ENCODE data around the gene MCU.

The MCU gene

DNA sequence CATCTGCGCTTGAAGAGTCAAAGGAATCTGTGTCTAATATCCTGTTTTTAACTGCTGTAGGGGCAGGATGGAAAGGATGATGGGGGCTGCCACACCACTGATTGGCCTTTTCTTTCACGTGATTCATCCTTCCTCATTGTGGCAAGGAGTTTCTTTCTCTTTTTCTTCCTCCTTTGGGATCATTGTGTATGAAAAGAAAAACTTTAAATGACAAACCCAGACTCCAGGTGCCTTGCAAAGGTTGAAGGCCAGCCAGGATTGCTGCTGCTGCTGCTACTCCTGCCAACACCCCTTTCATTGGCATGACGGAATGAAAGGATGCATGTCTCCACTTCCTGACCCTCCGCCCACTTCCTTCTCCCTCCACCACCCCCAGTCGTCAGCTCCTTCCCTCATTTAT, 195.1 kb downstream of the MCU start:
- TF ChIP-seq, protein P1, sequence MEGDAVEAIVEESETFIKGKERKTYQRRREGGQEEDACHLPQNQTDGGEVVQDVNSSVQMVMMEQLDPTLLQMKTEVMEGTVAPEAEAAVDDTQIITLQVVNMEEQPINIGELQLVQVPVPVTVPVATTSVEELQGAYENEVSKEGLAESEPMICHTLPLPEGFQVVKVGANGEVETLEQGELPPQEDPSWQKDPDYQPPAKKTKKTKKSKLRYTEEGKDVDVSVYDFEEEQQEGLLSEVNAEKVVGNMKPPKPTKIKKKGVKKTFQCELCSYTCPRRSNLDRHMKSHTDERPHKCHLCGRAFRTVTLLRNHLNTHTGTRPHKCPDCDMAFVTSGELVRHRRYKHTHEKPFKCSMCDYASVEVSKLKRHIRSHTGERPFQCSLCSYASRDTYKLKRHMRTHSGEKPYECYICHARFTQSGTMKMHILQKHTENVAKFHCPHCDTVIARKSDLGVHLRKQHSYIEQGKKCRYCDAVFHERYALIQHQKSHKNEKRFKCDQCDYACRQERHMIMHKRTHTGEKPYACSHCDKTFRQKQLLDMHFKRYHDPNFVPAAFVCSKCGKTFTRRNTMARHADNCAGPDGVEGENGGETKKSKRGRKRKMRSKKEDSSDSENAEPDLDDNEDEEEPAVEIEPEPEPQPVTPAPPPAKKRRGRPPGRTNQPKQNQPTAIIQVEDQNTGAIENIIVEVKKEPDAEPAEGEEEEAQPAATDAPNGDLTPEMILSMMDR (IDR thresholded peaks at IDR 0.05; ENCODE audit: borderline replicate concordance, control extremely low read depth, extremely low read depth, insufficient read depth, missing control alignments): no peak
- in situ Hi-C loops (cut with MboI; ENCODE audit: low sequenced_read_pairs, unreplicated experiment): no loop called here
- no peak for DNase-seq (ENCODE audit: low spot score)

DNA sequence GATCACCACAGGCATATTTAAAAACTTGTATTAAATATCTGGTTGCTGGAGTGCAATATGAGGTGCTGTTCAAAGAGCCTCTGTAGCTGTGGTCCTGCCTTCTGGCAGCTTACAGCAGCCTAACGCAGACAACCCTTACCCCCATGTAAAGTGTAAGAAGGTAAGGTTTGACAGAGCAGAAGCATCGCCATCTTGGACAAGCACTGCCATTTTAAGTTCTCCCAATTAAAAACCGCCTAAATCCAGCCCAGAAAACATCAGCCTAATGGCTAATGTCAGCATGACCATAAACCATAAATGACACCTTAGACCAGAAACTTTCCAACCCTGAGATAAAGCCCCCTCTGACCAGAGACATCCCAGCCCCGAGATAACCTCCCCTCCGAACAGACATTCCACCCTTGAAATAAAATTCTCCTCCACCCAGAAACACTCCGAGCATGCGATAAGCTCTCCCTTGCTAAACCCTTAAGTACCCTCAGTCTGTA, 196.3 kb downstream of the MCU start:
- in situ Hi-C loops (cut with MboI; ENCODE audit: low sequenced_read_pairs, unreplicated experiment): no loop called here
- TF ChIP-seq, protein P1 (IDR thresholded peaks at IDR 0.05; ENCODE audit: borderline replicate concordance, control extremely low read depth, extremely low read depth, insufficient read depth, missing control alignments): no peak
- DNase-seq (ENCODE audit: low spot score): no peak

DNA sequence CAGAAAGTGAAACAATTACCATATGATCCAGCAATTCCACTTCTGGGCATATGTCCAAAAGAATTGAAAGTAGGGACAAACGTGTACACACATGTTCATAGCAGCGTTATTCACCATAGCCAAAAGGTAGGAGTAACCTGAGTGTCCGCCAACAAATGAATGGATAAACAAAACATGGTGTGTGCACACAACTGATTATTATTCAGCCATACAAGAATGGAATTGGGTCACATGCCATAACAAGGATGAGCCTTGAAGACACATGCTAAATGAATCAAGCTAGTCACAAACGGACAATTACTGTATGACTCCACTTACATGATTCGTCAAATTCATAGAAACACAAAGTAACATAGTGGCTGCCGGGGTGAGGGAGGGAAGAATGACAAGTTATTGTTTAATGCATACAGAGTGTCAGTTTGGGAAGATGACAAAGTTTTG, 197.5 kb downstream of the MCU start:
- in situ Hi-C loops (cut with MboI; ENCODE audit: low sequenced_read_pairs, unreplicated experiment): no loop called here

DNA sequence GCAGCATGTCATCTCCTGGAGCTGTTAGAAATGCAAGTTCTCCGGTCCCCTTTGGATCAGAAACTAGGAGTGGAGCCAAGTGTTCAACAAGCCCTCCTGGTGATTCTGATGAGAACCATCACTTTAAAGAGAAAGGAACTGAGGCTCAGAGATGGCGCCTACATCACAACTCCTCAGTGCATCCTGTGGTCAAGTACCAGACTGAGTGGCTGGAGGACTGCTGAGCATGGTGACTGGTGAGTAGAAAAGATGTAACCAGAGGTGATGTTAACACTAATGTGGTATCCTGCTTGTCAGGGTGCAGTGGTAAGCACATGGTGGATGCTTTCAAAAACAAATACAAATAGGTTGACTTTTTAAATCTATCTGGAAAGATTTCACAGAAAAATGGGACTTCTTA, 198.1 kb downstream of the MCU start:
- in situ Hi-C loops (cut with MboI; ENCODE audit: low sequenced_read_pairs, unreplicated experiment): no loop called here
- DNase-seq (ENCODE audit: low spot score): no peak

More for the DNA sequence above, 197.5 kb downstream of the MCU start:
- no peak for DNase-seq (ENCODE audit: low spot score)
- TF ChIP-seq, protein P1 (IDR thresholded peaks at IDR 0.05; ENCODE audit: borderline replicate concordance, control extremely low read depth, extremely low read depth, insufficient read depth, missing control alignments): no peak

DNA sequence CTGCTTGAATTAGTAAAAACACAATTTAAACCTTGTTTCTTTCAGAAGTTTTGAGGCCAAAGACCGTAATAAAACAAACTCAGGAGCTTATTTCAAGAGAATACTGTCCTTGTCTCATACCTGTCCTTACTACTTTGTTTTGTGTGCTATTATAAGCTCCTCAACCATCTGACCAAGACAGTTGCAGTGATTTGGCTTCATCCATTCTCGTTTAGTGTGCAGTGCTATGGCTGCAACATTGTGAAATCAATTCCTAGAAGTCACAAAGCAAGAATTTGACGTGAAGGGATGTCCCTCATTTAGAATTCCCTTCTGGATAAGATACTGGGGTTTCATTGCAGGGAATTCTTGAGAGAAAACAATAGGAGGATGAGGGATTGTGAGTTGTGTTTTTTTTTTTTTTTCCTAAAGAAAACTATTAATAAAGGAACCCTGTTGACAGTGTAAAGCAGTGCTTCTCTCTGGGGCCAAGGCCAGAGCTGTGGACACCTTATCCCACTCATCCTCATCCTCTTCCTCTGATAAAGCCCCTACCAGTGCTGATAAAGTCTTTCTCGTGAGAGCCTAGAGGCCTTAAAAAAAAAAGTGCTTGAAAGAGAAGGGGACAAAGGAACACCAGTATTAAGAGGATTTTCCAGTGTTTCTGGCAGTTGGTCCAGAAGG, 201.3 kb downstream of the MCU start, which contains the start of gene OIT3:
OIT3 (plus strand) TSS at position 604 of the 663 bp plus-strand sequence. CDS start 60 bp downstream, outside the sequence.
- in situ Hi-C loops (cut with MboI; ENCODE audit: low sequenced_read_pairs, unreplicated experiment): no loop called here

More for the DNA sequence above, 198.1 kb downstream of the MCU start:
- TF ChIP-seq, protein P1 (IDR thresholded peaks at IDR 0.05; ENCODE audit: borderline replicate concordance, control extremely low read depth, extremely low read depth, insufficient read depth, missing control alignments): no peak

DNA sequence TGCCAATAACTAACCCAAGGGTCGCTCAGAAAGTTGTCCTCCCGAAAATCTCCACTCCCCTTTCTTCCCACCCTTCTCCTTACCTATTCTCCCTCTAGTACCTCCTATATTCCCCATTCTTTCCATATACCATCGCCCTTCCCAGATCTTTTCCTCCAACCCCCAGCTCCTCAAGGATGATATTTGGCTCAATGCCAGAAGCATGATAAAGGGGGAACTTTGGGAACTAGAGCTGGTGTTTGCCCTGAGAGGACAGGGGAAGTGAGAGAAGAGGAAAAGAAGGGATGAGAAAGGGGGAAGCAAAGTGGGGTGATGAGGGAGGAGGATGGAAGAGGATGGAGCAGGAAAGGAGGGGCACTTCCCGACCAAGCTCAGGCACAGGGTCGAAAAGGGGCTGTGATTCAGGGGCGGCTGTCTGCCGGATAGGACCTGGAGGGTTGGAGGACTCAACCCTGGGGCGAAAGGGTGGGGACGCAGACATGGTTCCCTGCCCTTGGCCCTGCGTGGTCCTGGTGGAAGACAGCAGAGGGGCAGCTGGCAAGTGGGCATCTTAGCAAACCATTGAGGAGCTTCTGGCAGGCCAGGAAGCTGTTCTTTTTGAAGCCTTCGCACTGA, 203.4 kb downstream of the MCU start:
- TF ChIP-seq, protein P1 (IDR thresholded peaks at IDR 0.05; ENCODE audit: borderline replicate concordance, control extremely low read depth, extremely low read depth, insufficient read depth, missing control alignments): no peak
- in situ Hi-C loops (cut with MboI; ENCODE audit: low sequenced_read_pairs, unreplicated experiment): no loop called here
- no peak for DNase-seq (ENCODE audit: low spot score)

More for the DNA sequence above, 201.3 kb downstream of the MCU start, which contains the start of gene OIT3:
- TF ChIP-seq, protein P1 (IDR thresholded peaks at IDR 0.05; ENCODE audit: borderline replicate concordance, control extremely low read depth, extremely low read depth, insufficient read depth, missing control alignments): no peak
- DNase-seq (ENCODE audit: low spot score): no peak

Measured in GM13976 (cell line).